ENCODE measurements around the gene DNAJC2. TPM values are rescaled to one million over a fixed set of nuclear protein-coding genes. Genes with fewer than 3 reads are reported as not detected.
"Not testable (repeated sequence)": the region's sequence is repeated elsewhere in the genome, so short reads cannot be mapped to it uniquely, and the experiment has no call there.

Gene DNAJC2
- total RNA-seq, 1 donor from 2014 or later: 40.0 TPM

GRCh38 chr7:103279963-103280802 lies 64.4 kb downstream of the DNAJC2 start:
- not testable (repeated sequence) for H3K36me3 ChIP-seq (ENCODE audit: insufficient read depth, low read length); H3K27me3 Mint-ChIP-seq (ENCODE audit: low read depth, unreplicated experiment); H3K4me1 ChIP-seq (ENCODE audit: insufficient read depth, low read length); H3K27me3 ChIP-seq (ENCODE audit: insufficient read depth, low read length); H3K4me1 Mint-ChIP-seq (ENCODE audit: low read depth, unreplicated experiment); H3K79me2 ChIP-seq (ENCODE audit: insufficient read depth, low read length); FAIRE-seq; H3K36me3 Mint-ChIP-seq (ENCODE audit: low read depth, unreplicated experiment); H4K20me1 ChIP-seq (ENCODE audit: insufficient read depth, low read length); H3K9me3 Mint-ChIP-seq (ENCODE audit: unreplicated experiment); H3K9me3 ChIP-seq (ENCODE audit: insufficient read depth, low read depth, low read length)
- Mint-ChIP-seq H3K4me3 (ENCODE audit: unreplicated experiment) (peak overlapping the region; percentile 96), H3K27ac (ENCODE audit: unreplicated experiment) (peak overlapping the region; percentile 53)
- peak overlapping the region; percentile 95 for H3K4me2 ChIP-seq (ENCODE audit: low read length)
- H3K27ac ChIP-seq (ENCODE audit: low read depth, low read length): peak overlapping the region; percentile 4
- peak overlapping the region; percentile 95 for H2AFZ ChIP-seq (ENCODE audit: low read depth, low read length)
- peak overlapping the region; percentile 67 for H3K4me3 ChIP-seq (ENCODE audit: insufficient read depth, low read depth, low read length)
- DNase-seq (ENCODE audit: low read depth): peak; percentile 52
- H3K9ac ChIP-seq (ENCODE audit: low read length): peak overlapping the region; percentile 79

DNA sequence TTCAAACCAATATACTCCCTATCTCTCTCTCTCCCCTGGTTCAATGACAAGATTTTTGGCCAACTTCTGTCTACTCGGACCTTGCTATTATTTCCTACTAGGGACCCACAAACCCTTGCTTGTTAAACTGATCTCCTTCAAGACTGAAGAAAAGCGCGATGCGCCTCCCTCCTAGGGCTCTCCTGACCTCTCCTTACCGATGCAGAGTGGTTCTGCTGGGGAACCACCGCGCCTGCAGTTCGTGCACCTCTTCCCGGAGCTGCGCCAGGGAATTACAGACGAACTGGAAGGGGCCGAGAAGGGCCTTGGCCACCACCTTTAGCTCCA lies 65.0 kb downstream of the DNAJC2 start:
- Histone ChIP-seq H2AFZ (ENCODE audit: low read depth, low read length) (peak overlapping the region; percentile 95), H3K4me2 (ENCODE audit: low read length) (peak overlapping the region; percentile 95), H3K9ac (ENCODE audit: low read length) (peak overlapping the region; percentile 79), H3K4me3 (ENCODE audit: insufficient read depth, low read depth, low read length) (peak overlapping the region; percentile 67)
- H3K27ac ChIP-seq (ENCODE audit: low read depth, low read length); H3K27me3 Mint-ChIP-seq (ENCODE audit: low read depth, unreplicated experiment); FAIRE-seq; H3K27me3 ChIP-seq (ENCODE audit: insufficient read depth, low read length); H3K4me1 ChIP-seq (ENCODE audit: insufficient read depth, low read length); H3K27ac Mint-ChIP-seq (ENCODE audit: unreplicated experiment); H3K36me3 Mint-ChIP-seq (ENCODE audit: low read depth, unreplicated experiment); H4K20me1 ChIP-seq (ENCODE audit: insufficient read depth, low read length); H3K79me2 ChIP-seq (ENCODE audit: insufficient read depth, low read length); H3K9me3 Mint-ChIP-seq (ENCODE audit: unreplicated experiment); H3K4me1 Mint-ChIP-seq (ENCODE audit: low read depth, unreplicated experiment); H3K9me3 ChIP-seq (ENCODE audit: insufficient read depth, low read depth, low read length); H3K36me3 ChIP-seq (ENCODE audit: insufficient read depth, low read length): not testable (repeated sequence)
- H3K4me3 Mint-ChIP-seq (ENCODE audit: unreplicated experiment): peak overlapping the region; percentile 96
- DNase-seq (ENCODE audit: low read depth): peak; percentile 8

DNA sequence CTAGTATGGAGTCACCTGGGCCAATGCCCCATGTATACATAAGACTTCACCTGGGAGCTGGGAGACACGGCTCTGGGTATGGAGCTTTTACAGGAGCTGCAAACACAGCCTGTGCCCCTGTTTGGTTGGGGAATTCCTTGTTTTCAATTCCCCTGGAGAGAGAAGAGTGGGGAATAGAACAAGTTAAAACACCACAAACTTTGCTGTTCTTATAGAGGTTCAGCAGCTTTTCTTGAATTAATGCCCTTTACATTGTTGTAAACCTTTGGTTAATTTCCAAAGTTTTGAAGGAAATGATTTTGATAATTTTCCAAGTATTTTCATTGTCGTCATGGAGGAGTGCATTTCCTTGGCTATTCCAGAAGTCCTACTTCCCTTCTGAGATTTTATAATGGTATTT lies 66.4 kb downstream of the DNAJC2 start:
- not testable (repeated sequence) for FAIRE-seq; H4K20me1 ChIP-seq (ENCODE audit: insufficient read depth, low read length); H3K9me3 Mint-ChIP-seq (ENCODE audit: unreplicated experiment); H3K4me2 ChIP-seq (ENCODE audit: low read length); H3K79me2 ChIP-seq (ENCODE audit: insufficient read depth, low read length); H3K27me3 Mint-ChIP-seq (ENCODE audit: low read depth, unreplicated experiment); H3K9ac ChIP-seq (ENCODE audit: low read length); H3K36me3 ChIP-seq (ENCODE audit: insufficient read depth, low read length); H3K27ac Mint-ChIP-seq (ENCODE audit: unreplicated experiment); H3K4me1 ChIP-seq (ENCODE audit: insufficient read depth, low read length); H3K4me1 Mint-ChIP-seq (ENCODE audit: low read depth, unreplicated experiment); H3K36me3 Mint-ChIP-seq (ENCODE audit: low read depth, unreplicated experiment); H3K4me3 ChIP-seq (ENCODE audit: insufficient read depth, low read depth, low read length); H3K27me3 ChIP-seq (ENCODE audit: insufficient read depth, low read length); H3K27ac ChIP-seq (ENCODE audit: low read depth, low read length); DNase-seq (ENCODE audit: low read depth); H3K4me3 Mint-ChIP-seq (ENCODE audit: unreplicated experiment); H2AFZ ChIP-seq (ENCODE audit: low read depth, low read length); H3K9me3 ChIP-seq (ENCODE audit: insufficient read depth, low read depth, low read length)

- not testable (repeated sequence) for H3K4me3 ChIP-seq (ENCODE audit: insufficient read depth, low read depth, low read length); H4K20me1 ChIP-seq (ENCODE audit: insufficient read depth, low read length); H3K4me1 ChIP-seq (ENCODE audit: insufficient read depth, low read length); H3K27ac ChIP-seq (ENCODE audit: low read depth, low read length); H2AFZ ChIP-seq (ENCODE audit: low read depth, low read length); H3K9ac ChIP-seq (ENCODE audit: low read length); H3K9me3 Mint-ChIP-seq (ENCODE audit: unreplicated experiment); H3K4me3 Mint-ChIP-seq (ENCODE audit: unreplicated experiment); DNase-seq (ENCODE audit: low read depth); H3K79me2 ChIP-seq (ENCODE audit: insufficient read depth, low read length); H3K36me3 Mint-ChIP-seq (ENCODE audit: low read depth, unreplicated experiment); H3K36me3 ChIP-seq (ENCODE audit: insufficient read depth, low read length); H3K27me3 Mint-ChIP-seq (ENCODE audit: low read depth, unreplicated experiment); H3K9me3 ChIP-seq (ENCODE audit: insufficient read depth, low read depth, low read length); H3K27me3 ChIP-seq (ENCODE audit: insufficient read depth, low read length); H3K4me1 Mint-ChIP-seq (ENCODE audit: low read depth, unreplicated experiment); H3K4me2 ChIP-seq (ENCODE audit: low read length); FAIRE-seq; H3K27ac Mint-ChIP-seq (ENCODE audit: unreplicated experiment)
Observed at GRCh38 chr7:103274867-103275266, 69.7 kb downstream of the DNAJC2 start.

GRCh38 chr7:103273374-103273773 lies 71.2 kb downstream of the DNAJC2 start:
- H4K20me1 ChIP-seq (ENCODE audit: insufficient read depth, low read length); H3K36me3 Mint-ChIP-seq (ENCODE audit: low read depth, unreplicated experiment); H3K4me1 ChIP-seq (ENCODE audit: insufficient read depth, low read length); H3K27ac Mint-ChIP-seq (ENCODE audit: unreplicated experiment); H3K36me3 ChIP-seq (ENCODE audit: insufficient read depth, low read length); H3K27ac ChIP-seq (ENCODE audit: low read depth, low read length); H3K4me1 Mint-ChIP-seq (ENCODE audit: low read depth, unreplicated experiment); FAIRE-seq; H3K4me3 Mint-ChIP-seq (ENCODE audit: unreplicated experiment); H3K9me3 ChIP-seq (ENCODE audit: insufficient read depth, low read depth, low read length); H3K9ac ChIP-seq (ENCODE audit: low read length); H3K27me3 Mint-ChIP-seq (ENCODE audit: low read depth, unreplicated experiment); H3K27me3 ChIP-seq (ENCODE audit: insufficient read depth, low read length); H2AFZ ChIP-seq (ENCODE audit: low read depth, low read length); DNase-seq (ENCODE audit: low read depth); H3K9me3 Mint-ChIP-seq (ENCODE audit: unreplicated experiment); H3K4me3 ChIP-seq (ENCODE audit: insufficient read depth, low read depth, low read length); H3K4me2 ChIP-seq (ENCODE audit: low read length); H3K79me2 ChIP-seq (ENCODE audit: insufficient read depth, low read length): not testable (repeated sequence)

- H3K27me3 ChIP-seq (ENCODE audit: insufficient read depth, low read length); H3K9ac ChIP-seq (ENCODE audit: low read length); H3K27ac ChIP-seq (ENCODE audit: low read depth, low read length); H3K9me3 ChIP-seq (ENCODE audit: insufficient read depth, low read depth, low read length); H3K4me3 ChIP-seq (ENCODE audit: insufficient read depth, low read depth, low read length); H3K27me3 Mint-ChIP-seq (ENCODE audit: low read depth, unreplicated experiment); DNase-seq (ENCODE audit: low read depth); FAIRE-seq; H4K20me1 ChIP-seq (ENCODE audit: insufficient read depth, low read length); H3K36me3 Mint-ChIP-seq (ENCODE audit: low read depth, unreplicated experiment); H3K79me2 ChIP-seq (ENCODE audit: insufficient read depth, low read length); H2AFZ ChIP-seq (ENCODE audit: low read depth, low read length); H3K27ac Mint-ChIP-seq (ENCODE audit: unreplicated experiment); H3K36me3 ChIP-seq (ENCODE audit: insufficient read depth, low read length); H3K4me1 Mint-ChIP-seq (ENCODE audit: low read depth, unreplicated experiment); H3K4me3 Mint-ChIP-seq (ENCODE audit: unreplicated experiment); H3K9me3 Mint-ChIP-seq (ENCODE audit: unreplicated experiment); H3K4me1 ChIP-seq (ENCODE audit: insufficient read depth, low read length); H3K4me2 ChIP-seq (ENCODE audit: low read length): not testable (repeated sequence)
Observed at GRCh38 chr7:103266229-103266628, 78.3 kb downstream of the DNAJC2 start.

Measured in astrocyte (in vitro differentiated cells and primary cell).